SH-SY5Y (cell line): Measurements from ENCODE around the gene NDUFB2.

Experiments
- GATA2 ChIP-seq: IDR thresholded peaks from 2 replicates; pipeline ENCODE4 v1.6.1; 2011; ENCODE audit warnings: mild to moderate bottlenecking, low read depth, low read length
- GATA3 ChIP-seq: IDR thresholded peaks from 2 replicates; pipeline ENCODE4 v1.6.1; 2011; ENCODE audit warnings: low read depth, mild to moderate bottlenecking, low read length, moderate library complexity

DNA sequence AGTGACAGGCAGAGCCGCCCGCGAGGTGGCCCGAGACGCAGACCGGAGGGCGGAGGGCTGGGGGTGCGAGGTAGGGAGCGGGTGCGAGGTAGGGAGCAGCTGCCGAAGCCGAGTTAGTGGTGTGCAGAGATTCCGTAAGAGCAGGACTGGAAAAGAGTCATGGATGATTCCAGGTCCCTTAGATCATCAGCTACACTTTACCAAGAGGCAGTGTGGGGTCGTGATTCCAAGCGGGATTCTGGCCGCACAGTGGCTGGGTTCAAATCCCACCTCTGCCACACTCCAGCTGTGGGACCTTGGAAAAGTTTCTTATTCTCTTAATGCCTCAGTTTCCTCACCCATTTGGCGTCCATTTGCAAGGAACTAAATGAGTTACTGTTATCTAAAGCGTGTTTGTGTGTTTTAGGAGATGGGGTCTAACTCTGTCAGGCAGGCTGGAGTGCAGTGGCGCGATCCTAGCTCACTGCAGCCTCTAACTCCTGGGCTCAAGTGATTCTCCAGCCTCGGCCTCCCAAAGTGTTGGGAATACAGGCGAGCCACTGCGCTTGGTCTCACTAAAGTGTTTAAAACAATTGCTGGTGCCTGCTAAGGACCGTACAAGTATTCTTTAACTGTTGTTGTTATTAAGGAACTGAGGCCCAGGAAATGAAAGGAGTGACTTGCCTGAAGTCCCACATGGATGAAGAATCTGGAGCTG, 1.1 kb downstream of the NDUFB2 start:
- TF ChIP-seq GATA2: no peak
- TF ChIP-seq GATA3: no peak
